Neural progenitor cell (in vitro differentiated cells): ENCODE measurements around the gene ZNF154. TPM values are rescaled to one million over a fixed set of nuclear protein-coding genes. Genes with fewer than 3 reads are reported as not detected.

ENCODE experiments used
- DNase-seq: peaks from one replicate; pipeline ENCODE4 v3.0.0-alpha.2; 2016; ENCODE audit warnings: low spot score
- H2AFZ ChIP-seq: fragments of 200-600 bp; sonication (generic); replicated peaks from 2 replicates; pipeline ENCODE4 v1.6.1; 2016; ENCODE audit warnings: antibody characterized with exemption
- H3F3A ChIP-seq: fragments of 200-600 bp; sonication (generic); 2 replicates; pipeline ENCODE4 v1.6.1; 2016; ENCODE audit warnings: antibody characterized with exemption, low read depth
- H3K27ac ChIP-seq: fragments of 200-600 bp; sonication (generic); 2 replicates; pipeline ENCODE4 v1.5.1; 2016; ENCODE audit warnings: mild to moderate bottlenecking
- H3K27me3 ChIP-seq: fragments of 200-600 bp; sonication (generic); 2 replicates; pipeline ENCODE4 v1.6.1; 2016; ENCODE audit warnings: mild to moderate bottlenecking, moderate library complexity
- H3K36me3 ChIP-seq: fragments of 200-600 bp; sonication (generic); 2 replicates; pipeline ENCODE4 v1.5.1; 2016
- H3K4me1 ChIP-seq: fragments of 200-600 bp; sonication (generic); 2 replicates; pipeline ENCODE4 v1.6.1; 2016; ENCODE audit warnings: mixed run types
- H3K4me2 ChIP-seq: fragments of 200-600 bp; sonication (generic); 2 replicates; pipeline ENCODE4 v1.6.1; 2016
- H3K4me3 ChIP-seq: fragments of 200-600 bp; sonication (generic); 2 replicates; pipeline ENCODE4 v1.5.1; 2016
- H3K79me2 ChIP-seq: fragments of 200-600 bp; sonication (generic); 2 replicates; pipeline ENCODE4 v1.6.1; 2016; ENCODE audit warnings: low read depth
- H3K9ac ChIP-seq: fragments of 200-600 bp; sonication (generic); 2 replicates; pipeline ENCODE4 v1.6.1; 2016
- H3K9me3 ChIP-seq: fragments of 200-600 bp; sonication (generic); 2 replicates; pipeline ENCODE4 v1.5.1; 2016; ENCODE audit warnings: low read depth
- H4K20me1 ChIP-seq: fragments of 200-600 bp; sonication (generic); 2 replicates; pipeline ENCODE4 v1.6.1; 2016; ENCODE audit warnings: low read depth
- H3K27ac Mint-ChIP-seq: 3 replicates; pipeline ENCODE4 v1.8.0; 2021; ENCODE audit warnings: mixed read lengths
- H3K27me3 Mint-ChIP-seq: 2 replicates; pipeline ENCODE4 v1.8.0; 2022; ENCODE audit warnings: low read depth, mild to moderate bottlenecking, inconsistent platforms, moderate library complexity, mixed read lengths; ENCODE audit not compliant: insufficient read depth
- H3K36me3 Mint-ChIP-seq: 3 replicates; pipeline ENCODE4 v1.8.0; 2021; ENCODE audit warnings: mixed read lengths
- H3K4me1 Mint-ChIP-seq: 3 replicates; pipeline ENCODE4 v1.8.0; 2021; ENCODE audit warnings: mixed read lengths
- H3K4me3 Mint-ChIP-seq: 3 replicates; pipeline ENCODE4 v1.8.0; 2021; ENCODE audit warnings: mild to moderate bottlenecking, moderate library complexity, mixed read lengths
- H3K9me3 Mint-ChIP-seq: 3 replicates; pipeline ENCODE4 v1.8.0; 2020; ENCODE audit warnings: mixed read lengths
- EZH2 ChIP-seq: fragments of 200-600 bp; sonication (generic); IDR thresholded peaks from 2 replicates; pipeline ENCODE4 v1.6.1; 2017; ENCODE audit warnings: antibody characterized with exemption, mild to moderate bottlenecking, moderate library complexity
- EZH2phosphoT487 ChIP-seq: fragments of 200-600 bp; sonication (generic); IDR thresholded peaks from 2 replicates; pipeline ENCODE4 v1.6.1; 2017; ENCODE audit warnings: antibody characterized with exemption
- total RNA-seq: library from RNA; depleted of rRNA; stranded (reverse); fragments of >200 nt; gene quantifications from 2 replicates; pipeline ENCODE4 v1.2.3, GENCODE V29; 2015; ENCODE audit warnings: low replicate concordance
- TF ChIP-seq, protein P1 (sequence below): fragments of 200-600 bp; sonication (generic); IDR thresholded peaks from 2 replicates; pipeline ENCODE4 v1.5.1; 2017; ENCODE audit warnings: antibody characterized with exemption, mild to moderate bottlenecking

ZNF154 gene
- total RNA-seq, 1 donor from 2014 or later, result 17.3 TPM

DNA sequence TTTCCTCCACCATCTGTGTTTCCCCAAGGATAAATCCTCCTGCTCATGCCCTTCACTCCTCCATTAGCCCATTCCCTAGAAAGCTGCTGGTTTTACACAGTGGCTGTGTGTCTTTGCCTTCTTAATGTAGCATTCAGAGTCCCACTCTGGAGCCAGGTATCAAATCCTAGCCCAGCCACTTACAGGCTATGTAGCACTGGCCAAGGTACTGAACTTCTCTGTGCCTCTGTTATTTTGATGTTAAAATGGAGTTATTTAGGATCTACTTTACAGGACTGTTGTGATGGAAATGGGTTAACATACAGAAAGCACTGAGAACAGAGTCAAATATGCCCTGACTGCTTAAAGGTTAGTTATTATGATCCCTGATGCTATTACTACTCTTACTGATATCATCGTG, 41.8 kb downstream of the ZNF154 start:
- TF ChIP-seq EZH2phosphoT487, result no peak
- no peak for TF ChIP-seq EZH2
- TF ChIP-seq, protein P1, sequence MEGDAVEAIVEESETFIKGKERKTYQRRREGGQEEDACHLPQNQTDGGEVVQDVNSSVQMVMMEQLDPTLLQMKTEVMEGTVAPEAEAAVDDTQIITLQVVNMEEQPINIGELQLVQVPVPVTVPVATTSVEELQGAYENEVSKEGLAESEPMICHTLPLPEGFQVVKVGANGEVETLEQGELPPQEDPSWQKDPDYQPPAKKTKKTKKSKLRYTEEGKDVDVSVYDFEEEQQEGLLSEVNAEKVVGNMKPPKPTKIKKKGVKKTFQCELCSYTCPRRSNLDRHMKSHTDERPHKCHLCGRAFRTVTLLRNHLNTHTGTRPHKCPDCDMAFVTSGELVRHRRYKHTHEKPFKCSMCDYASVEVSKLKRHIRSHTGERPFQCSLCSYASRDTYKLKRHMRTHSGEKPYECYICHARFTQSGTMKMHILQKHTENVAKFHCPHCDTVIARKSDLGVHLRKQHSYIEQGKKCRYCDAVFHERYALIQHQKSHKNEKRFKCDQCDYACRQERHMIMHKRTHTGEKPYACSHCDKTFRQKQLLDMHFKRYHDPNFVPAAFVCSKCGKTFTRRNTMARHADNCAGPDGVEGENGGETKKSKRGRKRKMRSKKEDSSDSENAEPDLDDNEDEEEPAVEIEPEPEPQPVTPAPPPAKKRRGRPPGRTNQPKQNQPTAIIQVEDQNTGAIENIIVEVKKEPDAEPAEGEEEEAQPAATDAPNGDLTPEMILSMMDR, result no peak
- peaks cover 5% of the 10 kb centered on the region for H3K27me3 Mint-ChIP-seq
- H3K4me3 Mint-ChIP-seq, result no peak overlapping the region
- no peak overlapping the region for H3K4me3 ChIP-seq
- H3K36me3 Mint-ChIP-seq, result no peaks in the 10 kb centered on the region
- peaks cover 57% of the 10 kb centered on the region for H3K27me3 ChIP-seq
- H3K36me3 ChIP-seq, result no peaks in the 10 kb centered on the region
- no peak overlapping the region for H3K27ac Mint-ChIP-seq
- H3K4me1 Mint-ChIP-seq, result peaks cover 7% of the 10 kb centered on the region
- H4K20me1 ChIP-seq, result no peaks in the 10 kb centered on the region
- no peak overlapping the region for H3K27ac ChIP-seq
- no peak overlapping the region for H3K4me2 ChIP-seq
- peaks cover 7% of the 10 kb centered on the region for H3K4me1 ChIP-seq
- peaks cover 10% of the 10 kb centered on the region for H3K9me3 Mint-ChIP-seq
- peaks cover 19% of the 10 kb centered on the region for H3F3A ChIP-seq
- H3K9ac ChIP-seq, result no peak overlapping the region
- no peaks in the 10 kb centered on the region for H3K9me3 ChIP-seq
- no peak overlapping the region for H2AFZ ChIP-seq
- no peaks in the 10 kb centered on the region for H3K79me2 ChIP-seq
- DNase-seq, result no peak

DNA sequence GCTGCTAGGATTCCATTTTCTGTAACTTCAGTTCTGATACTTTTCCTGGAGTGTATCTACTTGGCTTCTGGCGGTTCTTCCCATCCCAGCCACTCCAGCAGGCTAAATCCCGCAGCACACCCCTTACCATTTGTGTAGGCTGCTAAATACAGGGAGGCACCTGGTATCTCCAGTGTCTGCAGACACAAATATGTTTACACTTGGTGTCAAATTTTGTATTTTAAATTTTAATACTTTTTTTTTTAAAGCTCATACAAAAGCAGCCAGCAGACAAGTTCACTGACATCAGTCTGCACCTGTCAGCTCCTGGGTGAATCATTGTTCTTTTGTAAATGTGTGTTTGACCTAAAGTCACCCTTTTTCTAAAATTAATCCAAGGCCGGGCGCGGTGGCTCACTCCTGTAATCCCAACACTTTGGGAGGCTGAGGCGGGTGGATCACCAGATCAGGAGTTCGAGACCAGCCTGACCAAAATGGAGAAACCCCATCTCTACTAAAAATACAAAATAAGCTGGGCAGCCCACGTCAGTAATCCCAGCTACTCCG, 43.7 kb downstream of the ZNF154 start:
- Histone ChIP-seq H3K4me2 (peak overlapping the region; percentile 88), H3F3A (peaks cover 19% of the 10 kb centered on the region), H3K9me3 (no peaks in the 10 kb centered on the region), H3K27ac (no peak overlapping the region), H3K27me3 (peaks cover 59% of the 10 kb centered on the region), H3K4me3 (peak overlapping the region; percentile 54), H3K79me2 (no peaks in the 10 kb centered on the region), H3K9ac (no peak overlapping the region), H4K20me1 (no peaks in the 10 kb centered on the region), H3K4me1 (peaks cover 7% of the 10 kb centered on the region), H3K36me3 (no peaks in the 10 kb centered on the region), H2AFZ (peak overlapping the region; percentile 96)
- TF ChIP-seq EZH2phosphoT487 (no peak), EZH2 (no peak)
- TF ChIP-seq, protein P1, result no peak
- H3K9me3 Mint-ChIP-seq, result peaks cover 7% of the 10 kb centered on the region
- DNase-seq, result no peak
- H3K27me3 Mint-ChIP-seq, result peaks cover 5% of the 10 kb centered on the region
- no peaks in the 10 kb centered on the region for H3K36me3 Mint-ChIP-seq
- peak overlapping the region; percentile 37 for H3K27ac Mint-ChIP-seq
- peaks cover 7% of the 10 kb centered on the region for H3K4me1 Mint-ChIP-seq
- peak overlapping the region; percentile 89 for H3K4me3 Mint-ChIP-seq

DNA sequence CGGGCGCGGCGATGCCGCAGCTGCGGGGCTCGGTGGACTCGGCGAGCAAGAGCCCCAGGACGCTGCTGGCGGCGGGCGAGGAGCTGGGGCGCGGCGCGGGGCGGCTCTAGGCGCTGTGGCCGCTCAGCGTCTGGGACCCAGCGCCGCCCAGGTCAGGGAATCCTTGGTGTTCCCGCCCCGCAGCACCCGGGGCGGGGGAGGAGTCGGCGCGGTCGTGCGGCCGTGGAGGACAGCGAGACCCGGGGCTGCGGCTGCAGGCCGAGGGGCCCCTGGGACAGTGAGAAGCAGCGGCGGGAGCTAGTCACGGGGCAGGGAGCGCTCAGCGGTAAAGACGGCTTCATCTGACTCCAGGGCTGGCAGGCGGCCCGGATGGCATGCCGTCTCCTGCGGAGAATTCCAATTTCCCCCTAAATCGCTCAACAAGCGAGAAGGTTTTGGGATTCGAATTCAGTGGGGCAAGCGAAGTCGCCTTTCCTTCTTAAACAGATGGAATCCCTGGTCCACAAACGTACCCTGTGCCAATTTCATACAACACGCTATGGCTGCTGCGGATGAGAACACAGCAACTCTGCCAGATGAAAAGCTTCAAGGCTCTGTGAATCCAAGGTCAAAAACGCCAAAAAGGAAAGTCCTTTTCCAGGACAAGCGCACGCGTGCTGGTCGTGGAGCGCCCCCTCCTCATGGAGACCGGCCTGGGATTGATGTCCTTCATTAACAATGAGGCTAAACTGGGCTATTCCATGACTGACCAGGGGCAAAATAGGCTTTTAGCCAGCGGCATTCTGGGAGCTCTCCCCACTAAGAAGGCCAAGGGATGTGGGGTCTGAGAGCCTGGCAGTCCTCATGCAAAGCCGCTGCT, 44.5 kb downstream of the ZNF154 start:
- Histone ChIP-seq H2AFZ (peak overlapping the region; percentile 96), H3K9me3 (no peaks in the 10 kb centered on the region), H3K27ac (no peak overlapping the region), H4K20me1 (no peaks in the 10 kb centered on the region), H3K27me3 (peaks cover 68% of the 10 kb centered on the region), H3F3A (peaks cover 19% of the 10 kb centered on the region), H3K4me2 (peak overlapping the region; percentile 88), H3K4me3 (peak overlapping the region; percentile 54), H3K79me2 (no peaks in the 10 kb centered on the region), H3K36me3 (no peaks in the 10 kb centered on the region), H3K9ac (no peak overlapping the region), H3K4me1 (peaks cover 7% of the 10 kb centered on the region)
- no peaks in the 10 kb centered on the region for H3K36me3 Mint-ChIP-seq
- TF ChIP-seq EZH2 (no peak), EZH2phosphoT487 (no peak)
- TF ChIP-seq, protein P1, result no peak
- H3K27me3 Mint-ChIP-seq, result peaks cover 5% of the 10 kb centered on the region
- DNase-seq, result peak; percentile 83
- H3K27ac Mint-ChIP-seq, result peak overlapping the region; percentile 37
- peaks cover 7% of the 10 kb centered on the region for H3K4me1 Mint-ChIP-seq
- H3K9me3 Mint-ChIP-seq, result peaks cover 7% of the 10 kb centered on the region
- H3K4me3 Mint-ChIP-seq, result peak overlapping the region; percentile 89
